ENCODE data around the gene BTC. TPM values are rescaled to one million over a fixed set of nuclear protein-coding genes. Genes with fewer than 3 reads are reported as not detected.

Gene BTC
- polyA plus RNA-seq, 1 donor (not counting 4 experiments of a cell fraction or from before 2014, with no cell fraction given) = 0.58 TPM

DNA sequence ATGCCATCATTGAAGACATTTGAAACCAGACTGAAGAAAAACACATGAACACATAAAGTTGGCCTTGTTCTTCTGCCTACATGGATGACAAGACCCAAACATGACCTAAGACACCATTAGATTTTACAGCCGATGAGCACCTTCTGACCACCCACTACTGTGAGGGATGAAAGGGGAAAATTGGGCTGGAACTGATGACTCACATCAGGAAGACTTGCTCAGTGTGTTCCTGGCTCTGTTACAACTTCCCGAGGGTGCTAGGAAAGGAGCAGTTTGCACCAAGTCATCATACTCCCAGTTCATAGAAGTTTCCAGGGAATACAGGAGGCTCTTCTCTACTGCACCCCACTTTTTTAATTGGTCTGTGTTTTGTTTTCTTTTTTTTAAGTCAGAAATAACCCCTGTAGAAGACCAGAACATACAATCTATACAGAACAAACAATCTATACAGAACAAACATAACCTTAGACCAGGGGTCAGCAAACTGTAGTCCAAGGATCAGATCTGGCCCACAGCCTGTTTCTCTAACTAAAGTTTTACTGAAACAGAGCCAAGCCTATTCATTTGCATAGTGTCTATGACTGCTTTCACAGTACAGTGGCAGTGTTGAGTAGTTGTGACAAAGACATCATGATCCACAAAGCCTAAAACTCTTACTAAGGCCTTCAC lies 25.3 kb downstream of the BTC start:
- no peak for TF ChIP-seq EZH2 (IDR thresholded peaks at IDR 0.05; ENCODE audit: low read length)
- TF ChIP-seq, protein P1, sequence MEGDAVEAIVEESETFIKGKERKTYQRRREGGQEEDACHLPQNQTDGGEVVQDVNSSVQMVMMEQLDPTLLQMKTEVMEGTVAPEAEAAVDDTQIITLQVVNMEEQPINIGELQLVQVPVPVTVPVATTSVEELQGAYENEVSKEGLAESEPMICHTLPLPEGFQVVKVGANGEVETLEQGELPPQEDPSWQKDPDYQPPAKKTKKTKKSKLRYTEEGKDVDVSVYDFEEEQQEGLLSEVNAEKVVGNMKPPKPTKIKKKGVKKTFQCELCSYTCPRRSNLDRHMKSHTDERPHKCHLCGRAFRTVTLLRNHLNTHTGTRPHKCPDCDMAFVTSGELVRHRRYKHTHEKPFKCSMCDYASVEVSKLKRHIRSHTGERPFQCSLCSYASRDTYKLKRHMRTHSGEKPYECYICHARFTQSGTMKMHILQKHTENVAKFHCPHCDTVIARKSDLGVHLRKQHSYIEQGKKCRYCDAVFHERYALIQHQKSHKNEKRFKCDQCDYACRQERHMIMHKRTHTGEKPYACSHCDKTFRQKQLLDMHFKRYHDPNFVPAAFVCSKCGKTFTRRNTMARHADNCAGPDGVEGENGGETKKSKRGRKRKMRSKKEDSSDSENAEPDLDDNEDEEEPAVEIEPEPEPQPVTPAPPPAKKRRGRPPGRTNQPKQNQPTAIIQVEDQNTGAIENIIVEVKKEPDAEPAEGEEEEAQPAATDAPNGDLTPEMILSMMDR (optimal IDR thresholded peaks at IDR 0.05 in 1 of 3, IDR thresholded peaks at IDR 0.05 in 1 of 3, conservative IDR thresholded peaks at IDR 0.05 in 1 of 3; ENCODE audit: extremely low read depth in 1 of 3, insufficient read depth in 2 of 3, low read length in 3 of 3) = no peak
- Histone ChIP-seq H2AFZ (ENCODE audit: control insufficient read depth, low read length) (no peak overlapping the region), H3K27me3 (ENCODE audit: control insufficient read depth, extremely low read depth, insufficient read depth, low read length) (no peaks in the 10 kb centered on the region), H3K9me3 (ENCODE audit: control insufficient read depth, low read depth, low read length) (no peaks in the 10 kb centered on the region), H3K27ac (ENCODE audit: control insufficient read depth, insufficient read depth, low read length) (no peak overlapping the region), H3K9ac (ENCODE audit: control insufficient read depth, extremely low read depth, insufficient read depth, low read length) (no peak overlapping the region), H3K79me2 (ENCODE audit: control insufficient read depth, insufficient read depth, low read length) (no peaks in the 10 kb centered on the region), H4K20me1 (ENCODE audit: control insufficient read depth, extremely low read depth, insufficient read depth, low read length) (no peaks in the 10 kb centered on the region), H3K4me1 (ENCODE audit: control insufficient read depth, extremely low read depth, insufficient read depth, low read length) (peaks cover 7% of the 10 kb centered on the region), H3K4me3 (ENCODE audit: control insufficient read depth in 2 of 3, extremely low read depth in 1 of 3, insufficient read depth in 2 of 3, low read depth in 1 of 3, low read length in 3 of 3) (no peak overlapping the region), H3K36me3 (ENCODE audit: control insufficient read depth in 2 of 2, extremely low read depth in 1 of 2, insufficient read depth in 2 of 2, low read length in 2 of 2) (no peaks in the 10 kb centered on the region), H3K9me1 (ENCODE audit: control insufficient read depth, extremely low read depth, insufficient read depth, low read length) (no peaks in the 10 kb centered on the region), H3K4me2 (ENCODE audit: control insufficient read depth, extremely low read depth, insufficient read depth, low read depth, low read length) (peak overlapping the region; percentile 39)
- dilution Hi-C loops (cut with MboI; ENCODE audit: extremely low pct_ligation_motif_present, low sequenced_read_pairs) = no loop called here
- FAIRE-seq (peak; percentile 94), DNase-seq (ENCODE audit: low read depth, low spot score) (no peak)

DNA sequence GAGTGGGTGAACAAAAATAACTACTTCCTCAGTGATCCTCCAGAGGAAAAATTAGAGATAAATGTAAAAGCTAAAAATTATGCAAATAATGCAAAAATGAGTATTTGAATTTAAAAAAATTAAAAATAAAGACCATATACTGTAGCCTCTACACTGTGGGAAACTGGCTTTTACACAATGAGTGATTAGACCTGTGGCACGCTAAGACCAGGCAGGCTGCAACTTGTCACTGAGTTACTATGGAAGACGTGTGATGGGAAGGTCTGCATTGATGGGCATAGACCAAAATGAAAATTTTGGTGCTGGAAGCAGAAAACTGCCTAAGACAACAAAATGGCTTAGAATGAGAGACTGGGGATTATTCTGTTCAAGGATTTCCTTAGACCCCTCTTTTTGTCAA lies 30.2 kb downstream of the BTC start:
- Histone ChIP-seq H3K9me3 (ENCODE audit: control insufficient read depth, low read depth, low read length) (no peaks in the 10 kb centered on the region), H3K27me3 (ENCODE audit: control insufficient read depth, extremely low read depth, insufficient read depth, low read length) (no peaks in the 10 kb centered on the region), H3K27ac (ENCODE audit: control insufficient read depth, insufficient read depth, low read length) (no peak overlapping the region), H2AFZ (ENCODE audit: control insufficient read depth, low read length) (no peak overlapping the region), H3K79me2 (ENCODE audit: control insufficient read depth, insufficient read depth, low read length) (no peaks in the 10 kb centered on the region), H3K9ac (ENCODE audit: control insufficient read depth, extremely low read depth, insufficient read depth, low read length) (no peak overlapping the region), H3K9me1 (ENCODE audit: control insufficient read depth, extremely low read depth, insufficient read depth, low read length) (no peaks in the 10 kb centered on the region), H3K4me3 (ENCODE audit: control insufficient read depth in 2 of 3, extremely low read depth in 1 of 3, insufficient read depth in 2 of 3, low read depth in 1 of 3, low read length in 3 of 3) (no peak overlapping the region), H3K36me3 (ENCODE audit: control insufficient read depth in 2 of 2, extremely low read depth in 1 of 2, insufficient read depth in 2 of 2, low read length in 2 of 2) (no peaks in the 10 kb centered on the region), H3K4me2 (ENCODE audit: control insufficient read depth, extremely low read depth, insufficient read depth, low read depth, low read length) (no peak overlapping the region), H4K20me1 (ENCODE audit: control insufficient read depth, extremely low read depth, insufficient read depth, low read length) (no peaks in the 10 kb centered on the region), H3K4me1 (ENCODE audit: control insufficient read depth, extremely low read depth, insufficient read depth, low read length) (peaks cover 5% of the 10 kb centered on the region)
- FAIRE-seq (no peak), DNase-seq (ENCODE audit: low read depth, low spot score) (no peak)
- dilution Hi-C loops (cut with MboI; ENCODE audit: extremely low pct_ligation_motif_present, low sequenced_read_pairs) = no loop called here
- TF ChIP-seq, protein P1 (optimal IDR thresholded peaks at IDR 0.05 in 1 of 3, IDR thresholded peaks at IDR 0.05 in 1 of 3, conservative IDR thresholded peaks at IDR 0.05 in 1 of 3; ENCODE audit: extremely low read depth in 1 of 3, insufficient read depth in 2 of 3, low read length in 3 of 3) = no peak
- TF ChIP-seq EZH2 (IDR thresholded peaks at IDR 0.05; ENCODE audit: low read length) = no peak

All from keratinocyte (primary cell).